Spleen (tissue), 11 donors: ENCODE measurements around the gene PEX5L. TPM values are rescaled to one million over a fixed set of nuclear protein-coding genes. Genes with fewer than 3 reads are reported as not detected.

Experiments
- DNase-seq: peaks from one replicate; pipeline ENCODE4 v3.0.0-alpha.2; 2020
- H3K27ac ChIP-seq, 8 donors: fragments of 200-600 bp; sonication (generic) in 7 of 8; 1 replicate in 4 of 8; 2 replicates in 4 of 8; pipeline versions ENCODE4 v1.5.0 to v1.8.0; 2016 to 2021; ENCODE audit warnings: inconsistent platforms in 4 of 8, mild to moderate bottlenecking in 4 of 8, moderate library complexity in 1 of 8
- H3K27me3 ChIP-seq, 7 donors: fragments of 200-600 bp; sonication (generic) in 6 of 7; replicated peaks in 1 of 7; 1 replicate in 4 of 7; 2 replicates in 3 of 7; pipeline versions ENCODE4 v1.5.0 to v1.8.0; 2016 to 2021; ENCODE audit warnings: inconsistent platforms in 3 of 7, mild to moderate bottlenecking in 1 of 7
- H3K36me3 ChIP-seq, 6 donors: fragments of 200-600 bp; sonication (generic) in 5 of 6; 1 replicate in 4 of 6; 2 replicates in 2 of 6; pipeline versions ENCODE4 v1.5.0 to v1.8.0; 2016 to 2021; ENCODE audit warnings: inconsistent platforms in 2 of 6
- H3K4me1 ChIP-seq, 6 donors: fragments of 200-600 bp; sonication (generic) in 5 of 6; 1 replicate in 3 of 6; 2 replicates in 3 of 6; pipeline versions ENCODE4 v1.5.0 to v1.8.0; 2016 to 2021; ENCODE audit warnings: inconsistent platforms in 3 of 6
- H3K4me3 ChIP-seq, 8 donors: fragments of 200-600 bp; sonication (generic) in 7 of 8; 1 replicate in 4 of 8; 2 replicates in 4 of 8; pipeline versions ENCODE4 v1.5.0 to v1.8.0; 2016 to 2021; ENCODE audit warnings: inconsistent platforms in 4 of 8, mild to moderate bottlenecking in 4 of 8, moderate library complexity in 2 of 8
- H3K9me3 ChIP-seq, 8 donors: fragments of 200-600 bp; sonication (generic) in 7 of 8; 1 replicate in 4 of 8; 2 replicates in 4 of 8; pipeline versions ENCODE4 v1.5.0 to v1.8.0; 2016 to 2021; ENCODE audit warnings: inconsistent platforms in 4 of 8
- CTCF ChIP-seq, 11 experiments: fragments of 200-600 bp in 7 of 11; fragments of 450-650 bp in 4 of 11; sonication (generic) in 4 of 11; IDR thresholded peaks in 8 of 11; conservative IDR thresholded peaks in 3 of 11; 1 replicate in 7 of 11; 2 replicates in 4 of 11; pipeline versions ENCODE4 v1.4.0 to v1.8.0; 2016 to 2021; ENCODE audit warnings: antibody characterized with exemption in 11 of 11, inconsistent platforms in 4 of 11, mild to moderate bottlenecking in 1 of 11
- POLR2A ChIP-seq, 3 donors: fragments of 450-650 bp; IDR thresholded peaks; one replicate each; pipeline ENCODE4 v1.5.1; 2017; ENCODE audit warnings: antibody characterized with exemption in 3 of 3, mild to moderate bottlenecking in 1 of 3
- POLR2AphosphoS5 ChIP-seq, 3 donors: sonication (generic); formaldehyde crosslinking; IDR thresholded peaks; one replicate each; pipeline ENCODE4 v1.5.1; 2017; ENCODE audit warnings: antibody characterized with exemption in 3 of 3
- WGBS, 5 donors: extraction: QIAGEN DNeasy Blood & Tissue Kit in 3 of 5; methylation state at CpG; one replicate each; pipeline versions ENCODE4 v1.1.5 to v1.1.7; 2013 to 2018; 5-methylcytosine and 5-hydroxymethylcytosine counted together
- intact Hi-C: fragments of 100-400 bp; cut with DNase I; formaldehyde crosslinking; loops from one replicate; pipeline ENCODE4 v1.15.0; 2023; ENCODE audit warnings: low total_unique reads
- polyA plus RNA-seq, 3 donors: library from polyadenylated mRNA; stranded (reverse); fragments of 200-250 nt; gene quantifications; one replicate each; pipeline ENCODE4 v1.2.1, GENCODE V29; 2013
- total RNA-seq, 7 donors: library from RNA; depleted of rRNA in 3 of 7; stranded (reverse); fragments of >200 nt in 3 of 7; fragmentation: NEBNext Ultra II Directional in 4 of 7; extraction: Animal tissue kit (Norgen Biotek cat#: 25700) in 4 of 7; gene quantifications; one replicate each; pipeline versions ENCODE4 v1.1.0 to v1.2.1, GENCODE V29; 2016 to 2021
- donor health status: healthy with polysubstance abuse.
- donor health status: DM: no; HTN: no; CAD: no; lungs with moderate emphysema.
- donor health status: DM: no; HTN: no; CAD: no.
- donor health status: Bipolar disorder and iron deficiency.
- donor health status: healthy.
- donor health status: DM: no; HTN: no; CAD: no.
- donor health status: DM: yes; HTN: yes; CAD: no.

Gene PEX5L
- total and polyA plus RNA-seq, 10 donors = under 0.01 to 0.55 (median 0.02) TPM; not detected in 7

DNA sequence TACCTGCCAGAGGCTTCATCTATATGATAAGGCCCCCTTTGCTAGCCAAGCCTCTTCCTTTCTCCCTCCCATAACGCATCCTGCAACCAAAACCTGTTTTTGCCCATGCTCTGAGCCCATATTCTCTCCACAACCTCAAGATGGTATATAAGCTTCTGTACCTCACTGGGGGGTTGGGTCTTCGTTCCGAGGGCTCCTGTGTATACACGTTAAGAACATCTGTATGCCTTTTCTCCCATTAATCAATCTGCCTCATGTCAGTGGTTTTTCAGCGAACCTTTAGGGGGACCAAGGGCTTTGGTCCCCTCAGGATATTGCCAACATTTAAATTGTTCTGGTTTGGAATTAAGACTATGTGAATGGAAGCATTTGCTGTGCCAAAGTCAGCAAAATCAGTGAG is 168.0 kb downstream of the PEX5L start:
- no peak for TF ChIP-seq CTCF (IDR thresholded peaks at IDR 0.05 in 8 of 11, conservative IDR thresholded peaks at IDR 0.05 in 3 of 11)
- TF ChIP-seq POLR2AphosphoS5 (IDR thresholded peaks at IDR 0.05) = no peak
- TF ChIP-seq POLR2A (IDR thresholded peaks at IDR 0.05) = no peak
- H3K27me3 ChIP-seq = peaks cover 0 to 4% (median 0%) of the 10 kb centered on the region in 7 donors
- intact Hi-C loops = no loop called here
- no peak overlapping the region for H3K27ac ChIP-seq
- DNase-seq = no peak
- H3K4me3 ChIP-seq = no peak overlapping the region
- H3K36me3 ChIP-seq = no peaks in the 10 kb centered on the region
- H3K4me1 ChIP-seq = no peaks in the 10 kb centered on the region
- 69 to 71% (median 70%) methylated on average over 5 of the region's 5 CpGs for WGBS, 5 donors
- no peaks in the 10 kb centered on the region for H3K9me3 ChIP-seq

DNA sequence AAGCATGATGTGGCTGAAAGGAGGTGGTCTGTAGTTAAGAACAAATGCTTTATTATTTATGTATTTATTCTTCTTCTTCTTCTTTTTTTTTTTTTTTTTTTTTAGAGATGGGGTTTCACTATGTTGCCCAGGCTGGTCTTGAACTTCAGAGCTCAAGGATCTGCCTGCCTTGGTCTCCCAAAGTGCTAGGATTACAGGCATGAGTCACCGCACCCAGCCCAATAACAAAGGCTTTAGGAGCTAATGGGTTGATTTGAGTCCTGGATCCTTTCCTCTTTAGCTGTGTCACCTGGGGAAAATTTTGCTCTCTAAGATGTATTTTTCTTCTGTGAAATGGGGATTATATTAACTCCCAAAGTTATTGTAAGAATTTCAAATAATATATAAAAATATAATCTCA is 168.8 kb downstream of the PEX5L start:
- DNase-seq = no peak
- Histone ChIP-seq H3K4me3 (no peak overlapping the region), H3K36me3 (no peaks in the 10 kb centered on the region), H3K9me3 (no peaks in the 10 kb centered on the region), H3K27me3 (peaks cover 0 to 4% (median 0%) of the 10 kb centered on the region in 7 donors), H3K4me1 (no peaks in the 10 kb centered on the region), H3K27ac (no peak overlapping the region)
- WGBS, 5 donors = 90 to 100% (median 98%) methylated on average over 1 of the region's 1 CpG
- no peak for TF ChIP-seq CTCF (IDR thresholded peaks at IDR 0.05 in 8 of 11, conservative IDR thresholded peaks at IDR 0.05 in 3 of 11)
- intact Hi-C loops = no loop called here

GRCh38 chr3:179865861-179866505 is 170.8 kb downstream of the PEX5L start:
- no peaks in the 10 kb centered on the region for H3K36me3 ChIP-seq
- TF ChIP-seq CTCF (IDR thresholded peaks at IDR 0.05 in 8 of 11, conservative IDR thresholded peaks at IDR 0.05 in 3 of 11) (no peak), POLR2A (IDR thresholded peaks at IDR 0.05) (no peak), POLR2AphosphoS5 (IDR thresholded peaks at IDR 0.05) (no peak)

DNA sequence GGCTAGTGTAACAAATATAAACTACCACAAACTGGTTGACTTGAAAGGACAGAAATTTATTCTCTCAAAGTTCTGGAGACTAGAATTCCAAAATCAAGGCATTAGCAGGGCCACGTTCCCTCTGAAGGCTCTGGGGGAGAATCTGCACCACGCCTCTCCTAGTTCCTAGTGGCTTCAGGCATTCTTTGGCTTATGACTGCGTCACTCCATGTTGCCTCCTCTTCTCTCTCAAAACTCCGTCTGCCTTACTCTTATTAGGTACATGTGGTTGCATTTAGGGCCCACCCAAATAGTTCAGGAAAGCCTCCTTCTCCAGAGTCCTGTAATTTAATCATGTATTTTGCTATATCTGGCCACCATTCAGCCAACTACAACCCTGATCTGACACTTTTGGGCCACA is 174.8 kb downstream of the PEX5L start:
- Histone ChIP-seq H3K4me1 (no peaks in the 10 kb centered on the region), H3K36me3 (no peaks in the 10 kb centered on the region), H3K27ac (no peak overlapping the region), H3K27me3 (no peaks in the 10 kb centered on the region), H3K4me3 (no peak overlapping the region), H3K9me3 (no peaks in the 10 kb centered on the region)
- DNase-seq = no peak
- no peak for TF ChIP-seq POLR2AphosphoS5 (IDR thresholded peaks at IDR 0.05)
- TF ChIP-seq CTCF (IDR thresholded peaks at IDR 0.05 in 8 of 11, conservative IDR thresholded peaks at IDR 0.05 in 3 of 11) = no peak
- no peak for TF ChIP-seq POLR2A (IDR thresholded peaks at IDR 0.05)
- 75 to 91% (median 89%) methylated on average over 4 of the region's 4 CpGs for WGBS, 5 donors
- intact Hi-C loops = no loop called here

More at GRCh38 chr3:179865861-179866505, 170.8 kb downstream of the PEX5L start:
- no peaks in the 10 kb centered on the region for H3K9me3 ChIP-seq
- 67 to 73% (median 69%) methylated on average over 5 of the region's 5 CpGs for WGBS, 5 donors
- H3K4me3 ChIP-seq = no peak overlapping the region
- peaks cover 0 to 4% (median 0%) of the 10 kb centered on the region in 7 donors for H3K27me3 ChIP-seq
- intact Hi-C loops = no loop called here
- no peaks in the 10 kb centered on the region for H3K4me1 ChIP-seq
- DNase-seq = no peak
- H3K27ac ChIP-seq = no peak overlapping the region
